Measurements from ENCODE around the gene RPS6KA3.
A peak's percentile ranks its signal among the peaks of the same experiment; 100 is the strongest.
"Not testable (repeated sequence)": the region's sequence is repeated elsewhere in the genome, so short reads cannot be mapped to it uniquely, and the experiment has no call there.

The RPS6KA3 gene

GRCh38 chrX:20215565-20215964, 51.1 kb downstream of the RPS6KA3 start:
- DNase-seq: no peak

- no peak for DNase-seq
These were observed 54.1 kb downstream of the RPS6KA3 start for GRCh38 chrX:20212486-20213089.

GRCh38 chrX:20211261-20211786, 55.4 kb downstream of the RPS6KA3 start:
- DNase-seq: no peak

- no peak for DNase-seq
These were observed 60.6 kb downstream of the RPS6KA3 start for GRCh38 chrX:20205927-20206708.

GRCh38 chrX:20204351-20204750, 62.4 kb downstream of the RPS6KA3 start:
- DNase-seq: no peak

- no peak for DNase-seq
These were observed 69.0 kb downstream of the RPS6KA3 start for GRCh38 chrX:20197641-20198210.

- no peak for DNase-seq
These were observed 77.5 kb downstream of the RPS6KA3 start for GRCh38 chrX:20189171-20189570.

- no peak for DNase-seq
These were observed 84.9 kb downstream of the RPS6KA3 start for GRCh38 chrX:20181598-20182329.

- no peak for DNase-seq
These were observed 89.6 kb downstream of the RPS6KA3 start for GRCh38 chrX:20177093-20177492.

GRCh38 chrX:20173856-20174255, 92.9 kb downstream of the RPS6KA3 start:
- no peak for DNase-seq

GRCh38 chrX:20173313-20173712, 93.4 kb downstream of the RPS6KA3 start:
- no peak for DNase-seq

GRCh38 chrX:20171887-20172286, 94.8 kb downstream of the RPS6KA3 start:
- no peak for DNase-seq

- DNase-seq: not testable (repeated sequence)
These were observed 104.2 kb downstream of the RPS6KA3 start for GRCh38 chrX:20162516-20162915.

GRCh38 chrX:20159797-20160385, 106.8 kb downstream of the RPS6KA3 start:
- no peak for DNase-seq

- DNase-seq: no peak
These were observed 115.0 kb downstream of the RPS6KA3 start for GRCh38 chrX:20151689-20152088.

- DNase-seq: no peak
These were observed 117.4 kb downstream of the RPS6KA3 start for GRCh38 chrX:20149326-20149725.

GRCh38 chrX:20147561-20147960, 119.1 kb downstream of the RPS6KA3 start:
- no peak for DNase-seq

- no peak for DNase-seq
These were observed 122.2 kb downstream of the RPS6KA3 start for GRCh38 chrX:20144491-20144890.

GRCh38 chrX:20143561-20143960, 123.1 kb downstream of the RPS6KA3 start:
- no peak for DNase-seq

GRCh38 chrX:20143111-20143510, 123.6 kb downstream of the RPS6KA3 start:
- DNase-seq: no peak

- peak; percentile 84 to 96 for DNase-seq
These were observed 125.2 kb downstream of the RPS6KA3 start, which contains the start of gene EIF1AX for GRCh38 chrX:20141281-20142220. Gene EIF1AX, minus strand, starts transcription at chrX:20141838. Its CDS starts 198 bp downstream, at chrX:20141640.

GRCh38 chrX:20140420-20140819, 126.3 kb downstream of the RPS6KA3 start:
- DNase-seq: no peak
